ENCODE measurements around the gene OR10P1.

DNA sequence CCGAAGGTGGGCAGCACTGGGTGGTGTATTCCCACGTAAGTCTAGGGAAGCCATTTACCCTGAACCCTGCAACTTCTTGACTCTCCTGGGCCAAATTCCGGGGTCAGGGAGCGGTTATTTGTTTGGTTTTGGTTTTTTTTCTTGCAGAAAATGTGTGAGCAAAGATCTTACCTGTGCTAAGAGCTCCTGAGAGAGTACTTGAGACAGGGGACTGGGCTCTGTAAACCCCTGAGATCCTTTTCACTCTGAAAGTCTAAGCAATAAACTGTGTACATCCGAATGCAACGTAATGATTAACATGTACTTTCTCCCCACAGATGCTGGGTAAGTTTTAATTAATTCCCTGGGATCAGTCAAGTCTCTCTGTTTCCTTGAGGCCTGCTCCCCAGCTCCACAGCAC is 21.5 kb downstream of the OR10P1 start:
- TF ChIP-seq, protein P1, sequence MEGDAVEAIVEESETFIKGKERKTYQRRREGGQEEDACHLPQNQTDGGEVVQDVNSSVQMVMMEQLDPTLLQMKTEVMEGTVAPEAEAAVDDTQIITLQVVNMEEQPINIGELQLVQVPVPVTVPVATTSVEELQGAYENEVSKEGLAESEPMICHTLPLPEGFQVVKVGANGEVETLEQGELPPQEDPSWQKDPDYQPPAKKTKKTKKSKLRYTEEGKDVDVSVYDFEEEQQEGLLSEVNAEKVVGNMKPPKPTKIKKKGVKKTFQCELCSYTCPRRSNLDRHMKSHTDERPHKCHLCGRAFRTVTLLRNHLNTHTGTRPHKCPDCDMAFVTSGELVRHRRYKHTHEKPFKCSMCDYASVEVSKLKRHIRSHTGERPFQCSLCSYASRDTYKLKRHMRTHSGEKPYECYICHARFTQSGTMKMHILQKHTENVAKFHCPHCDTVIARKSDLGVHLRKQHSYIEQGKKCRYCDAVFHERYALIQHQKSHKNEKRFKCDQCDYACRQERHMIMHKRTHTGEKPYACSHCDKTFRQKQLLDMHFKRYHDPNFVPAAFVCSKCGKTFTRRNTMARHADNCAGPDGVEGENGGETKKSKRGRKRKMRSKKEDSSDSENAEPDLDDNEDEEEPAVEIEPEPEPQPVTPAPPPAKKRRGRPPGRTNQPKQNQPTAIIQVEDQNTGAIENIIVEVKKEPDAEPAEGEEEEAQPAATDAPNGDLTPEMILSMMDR (IDR thresholded peaks at IDR 0.05; ENCODE audit: low read depth, low read length): no peak
- no peak for TF ChIP-seq EZH2phosphoT487 (IDR thresholded peaks at IDR 0.05; ENCODE audit: low read depth)
